Breast epithelium (tissue), 3 donors: ENCODE measurements around the gene MERTK.

Experiments
- CTCF ChIP-seq, 3 donors: fragments of 450-650 bp; IDR thresholded peaks; one replicate each; pipeline ENCODE4 v1.5.1; 2016 to 2017; ENCODE audit warnings: antibody characterized with exemption in 3 of 3, mild to moderate bottlenecking in 3 of 3, moderate library complexity in 3 of 3
- POLR2AphosphoS5 ChIP-seq, 3 donors: sonication (generic); formaldehyde crosslinking; IDR thresholded peaks; one replicate each; pipeline ENCODE4 v1.6.1; 2017; ENCODE audit warnings: antibody characterized with exemption in 3 of 3

GRCh38 chr2:111908578-111908977 is 10.2 kb downstream of the MERTK start:
- no peak for TF ChIP-seq CTCF (IDR thresholded peaks at IDR 0.05)
- TF ChIP-seq POLR2AphosphoS5 (IDR thresholded peaks at IDR 0.05) = no peak
